ENCODE data around the gene DUS2.

DUS2 gene

DNA sequence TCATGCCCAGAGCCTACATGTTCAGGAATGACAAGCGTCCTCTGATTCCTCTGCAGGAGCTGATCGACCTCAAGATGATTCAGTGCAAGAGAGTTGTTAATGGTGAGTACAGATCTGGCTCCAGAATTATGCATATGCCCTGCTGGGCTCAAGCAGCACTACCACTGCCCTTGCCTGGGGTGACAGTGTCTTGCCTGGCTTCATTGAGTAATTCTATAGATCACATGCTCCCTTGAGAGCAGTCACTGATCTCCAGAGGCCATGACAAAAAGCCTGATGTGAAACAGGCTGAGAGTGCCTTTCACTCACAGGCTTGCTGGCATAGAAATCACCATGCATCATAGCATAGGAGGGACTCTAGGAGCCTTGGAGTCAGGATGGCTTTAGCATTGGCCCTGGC, 26.4 kb downstream of the DUS2 start:
- TF ChIP-seq ZNF274 (IDR thresholded peaks at IDR 0.05; ENCODE audit: low read depth, low read length): no peak
- no peak overlapping the region for H3K4me3 ChIP-seq (ENCODE audit: low read length)

DNA sequence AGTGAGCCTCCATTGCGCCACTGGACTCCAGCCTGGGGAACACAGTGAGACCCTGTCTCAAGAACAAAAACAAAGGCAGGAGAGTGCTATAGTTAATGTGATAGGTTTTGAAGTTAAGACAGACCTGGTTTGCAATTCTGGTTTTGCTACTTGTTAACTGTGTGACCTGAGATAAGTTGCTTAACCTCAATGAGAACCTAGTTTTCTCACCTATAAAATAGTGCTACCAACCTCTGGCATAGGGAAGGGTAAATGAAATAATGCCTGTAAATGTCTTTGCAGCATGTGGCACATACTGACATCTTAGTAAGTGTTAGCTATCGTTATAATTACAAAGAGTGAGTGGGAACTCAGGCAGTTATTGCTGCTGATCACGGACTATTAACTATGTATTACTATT, 32.3 kb downstream of the DUS2 start:
- TF ChIP-seq ZNF274 (IDR thresholded peaks at IDR 0.05; ENCODE audit: low read depth, low read length): no peak

GRCh38 chr16:68059804-68060203, 36.7 kb downstream of the DUS2 start:
- no peak for TF ChIP-seq ZNF274 (IDR thresholded peaks at IDR 0.05; ENCODE audit: low read depth, low read length)
- H3K4me3 ChIP-seq (ENCODE audit: low read length): no peak overlapping the region

More for the DNA sequence above, 32.3 kb downstream of the DUS2 start:
- no peak overlapping the region for H3K4me3 ChIP-seq (ENCODE audit: low read length)

DNA sequence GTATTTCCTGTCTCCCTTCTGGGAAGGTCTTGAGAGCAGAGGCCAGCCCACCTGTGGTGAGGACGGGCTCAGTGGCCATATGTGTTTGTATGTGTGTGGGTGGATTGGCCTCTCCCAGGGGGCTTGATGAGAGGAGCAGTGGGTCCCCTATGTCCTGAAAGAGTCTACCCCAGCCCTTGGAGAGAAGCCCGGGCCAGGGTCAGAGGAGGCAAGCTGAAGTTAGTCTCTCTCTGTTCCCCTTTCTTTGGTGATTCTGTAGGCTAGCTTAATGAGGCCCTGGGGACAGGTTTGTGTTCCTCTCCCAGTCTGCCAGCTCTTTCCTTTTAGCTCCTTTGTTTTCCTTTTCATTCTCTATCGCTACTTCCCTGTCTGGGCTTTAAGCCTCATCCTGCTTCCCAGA, 38.3 kb downstream of the DUS2 start:
- no peak for TF ChIP-seq ZNF274 (IDR thresholded peaks at IDR 0.05; ENCODE audit: low read depth, low read length)
- no peak overlapping the region for H3K4me3 ChIP-seq (ENCODE audit: low read length)

GRCh38 chr16:68062910-68063393, 39.9 kb downstream of the DUS2 start:
- no peak for TF ChIP-seq ZNF274 (IDR thresholded peaks at IDR 0.05; ENCODE audit: low read depth, low read length)
- H3K4me3 ChIP-seq (ENCODE audit: low read length): no peak overlapping the region

DNA sequence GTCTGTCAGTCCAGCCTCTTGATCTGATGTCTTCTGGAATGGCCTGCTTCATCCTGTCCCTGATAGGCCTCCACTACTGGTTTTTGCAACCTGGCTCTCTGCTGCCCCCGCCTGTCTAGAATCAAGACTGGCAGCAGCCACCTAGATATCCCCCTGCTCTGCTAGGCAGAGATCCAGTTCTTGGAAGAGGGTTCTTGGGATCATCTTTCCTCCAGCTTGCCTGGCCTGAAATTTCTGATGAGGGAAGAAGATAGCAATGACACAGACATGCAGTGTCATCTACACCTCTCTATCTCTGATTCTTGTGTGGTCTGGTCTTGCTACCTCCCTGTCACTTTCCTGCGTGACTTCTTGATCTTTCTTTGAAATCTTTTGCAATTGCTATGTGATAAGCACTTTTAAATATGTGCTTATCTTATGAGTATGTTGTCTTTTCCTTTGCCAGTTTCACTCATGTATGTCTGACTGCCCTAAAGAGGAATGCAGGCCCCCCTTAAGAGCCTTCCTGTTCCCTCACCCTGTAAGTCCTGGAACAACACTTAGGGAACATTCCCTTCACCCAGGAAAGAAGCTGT, 41.8 kb downstream of the DUS2 start:
- H3K4me3 ChIP-seq (ENCODE audit: low read length): no peak overlapping the region
- no peak for TF ChIP-seq ZNF274 (IDR thresholded peaks at IDR 0.05; ENCODE audit: low read depth, low read length)

DNA sequence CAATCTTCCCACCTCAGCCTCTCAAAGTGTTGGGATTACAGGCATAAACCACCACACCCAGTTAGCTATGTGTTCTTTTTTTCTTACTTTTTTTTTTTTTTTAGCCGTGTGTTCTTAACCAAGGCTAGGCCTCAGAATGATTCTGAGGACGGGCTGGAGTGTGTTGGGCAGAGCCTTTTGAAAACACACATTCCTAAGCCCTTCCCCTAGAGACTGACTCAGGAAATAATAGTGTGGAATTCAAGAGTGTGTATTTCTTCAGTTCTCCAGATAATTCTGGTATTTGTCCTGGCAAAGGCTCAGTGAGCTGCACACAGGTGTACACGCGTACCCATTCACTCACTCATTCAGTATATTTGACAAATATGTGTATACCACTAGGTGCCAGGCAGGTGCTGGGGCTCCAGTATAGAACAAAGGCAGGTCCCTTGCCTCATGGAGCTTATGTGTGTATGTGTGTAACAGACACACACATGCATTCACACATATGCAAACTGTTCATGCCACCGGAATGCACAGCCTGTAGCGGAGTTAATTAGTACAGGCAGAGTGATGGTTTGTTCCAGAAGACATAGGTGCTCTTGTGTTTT, 42.7 kb downstream of the DUS2 start:
- no peak for TF ChIP-seq ZNF274 (IDR thresholded peaks at IDR 0.05; ENCODE audit: low read depth, low read length)
- no peak overlapping the region for H3K4me3 ChIP-seq (ENCODE audit: low read length)

DNA sequence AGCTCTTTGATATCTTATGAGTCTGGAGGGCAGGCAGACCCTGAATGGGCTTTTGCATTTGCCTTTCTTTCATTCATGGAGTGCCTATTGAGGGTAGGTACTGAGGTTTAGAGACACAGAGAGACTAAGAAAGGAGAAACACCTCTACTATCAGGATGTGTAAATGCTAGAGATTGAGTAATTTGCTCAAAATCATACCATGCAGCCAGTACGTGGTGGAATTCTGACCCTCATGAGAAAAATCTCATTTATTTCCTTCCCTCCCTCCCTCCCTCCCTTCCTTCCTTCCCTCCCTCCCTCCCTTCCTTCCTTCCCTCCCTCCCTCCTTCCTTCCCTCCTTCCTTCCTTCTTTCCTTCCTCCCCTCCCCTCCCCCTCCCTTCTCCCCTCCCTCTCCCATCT, 43.7 kb downstream of the DUS2 start:
- no peak overlapping the region for H3K4me3 ChIP-seq (ENCODE audit: low read length)
- no peak for TF ChIP-seq ZNF274 (IDR thresholded peaks at IDR 0.05; ENCODE audit: low read depth, low read length)

DNA sequence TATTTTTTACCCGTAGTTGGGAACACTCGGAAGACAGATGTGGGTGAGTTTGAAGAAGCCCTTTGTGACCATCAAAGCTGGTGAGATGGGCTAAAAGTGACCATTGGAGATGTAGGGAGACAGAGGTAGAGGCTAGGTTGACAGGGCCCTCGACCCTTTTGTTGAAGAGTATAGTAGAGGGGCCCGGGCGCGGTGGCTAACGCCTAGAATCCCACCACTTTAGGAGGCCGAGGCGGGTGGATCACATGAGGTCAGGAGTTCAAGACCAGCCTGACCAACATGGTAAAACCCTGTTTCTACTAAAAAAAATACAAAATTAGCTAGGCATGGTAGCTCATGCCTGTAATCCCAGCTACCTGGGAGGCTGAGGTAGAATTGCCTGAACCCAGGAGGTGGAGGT, 45.8 kb downstream of the DUS2 start:
- no peak for TF ChIP-seq ZNF274 (IDR thresholded peaks at IDR 0.05; ENCODE audit: low read depth, low read length)
- H3K4me3 ChIP-seq (ENCODE audit: low read length): no peak overlapping the region

DNA sequence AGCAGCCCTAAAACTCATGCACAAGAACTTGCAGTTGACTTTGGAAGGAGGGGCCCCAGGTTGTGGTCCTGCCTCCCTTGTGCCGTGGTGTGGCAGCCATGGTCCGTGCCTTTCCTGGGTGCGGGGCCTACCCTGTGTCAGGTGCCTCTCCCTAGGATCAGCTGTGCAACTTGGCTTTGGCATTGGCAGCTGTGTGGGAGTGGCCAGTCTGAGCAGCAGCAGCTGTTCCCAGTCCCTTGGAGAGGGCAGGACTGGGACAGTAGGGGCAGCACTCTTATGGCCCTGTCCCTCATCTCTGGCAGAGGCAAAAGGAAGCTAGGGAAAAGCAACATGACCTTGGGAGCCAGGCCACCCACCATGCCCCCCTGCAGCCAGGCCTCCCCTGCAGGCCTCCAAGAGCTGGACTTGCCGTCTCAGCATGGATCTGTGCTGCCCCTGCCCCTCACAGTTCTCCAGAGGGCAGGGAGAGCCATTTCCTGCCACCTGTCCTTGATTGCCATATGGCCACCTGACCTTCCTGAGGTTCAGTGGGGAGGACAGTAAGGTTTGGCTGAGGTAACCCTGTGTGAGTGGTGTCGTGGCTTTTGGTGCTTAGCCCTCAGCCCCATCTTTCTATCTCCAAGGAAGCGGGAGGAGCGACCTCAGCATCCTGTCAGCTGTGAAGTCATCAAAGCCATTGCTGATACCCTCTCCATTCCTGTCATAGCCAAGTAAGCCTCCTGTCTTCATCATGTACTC, 46.6 kb downstream of the DUS2 start:
- TF ChIP-seq ZNF274 (IDR thresholded peaks at IDR 0.05; ENCODE audit: low read depth, low read length): no peak
- no peak overlapping the region; the same call in 1 of the 2 replicates for H3K4me3 ChIP-seq (ENCODE audit: low read length)

DNA sequence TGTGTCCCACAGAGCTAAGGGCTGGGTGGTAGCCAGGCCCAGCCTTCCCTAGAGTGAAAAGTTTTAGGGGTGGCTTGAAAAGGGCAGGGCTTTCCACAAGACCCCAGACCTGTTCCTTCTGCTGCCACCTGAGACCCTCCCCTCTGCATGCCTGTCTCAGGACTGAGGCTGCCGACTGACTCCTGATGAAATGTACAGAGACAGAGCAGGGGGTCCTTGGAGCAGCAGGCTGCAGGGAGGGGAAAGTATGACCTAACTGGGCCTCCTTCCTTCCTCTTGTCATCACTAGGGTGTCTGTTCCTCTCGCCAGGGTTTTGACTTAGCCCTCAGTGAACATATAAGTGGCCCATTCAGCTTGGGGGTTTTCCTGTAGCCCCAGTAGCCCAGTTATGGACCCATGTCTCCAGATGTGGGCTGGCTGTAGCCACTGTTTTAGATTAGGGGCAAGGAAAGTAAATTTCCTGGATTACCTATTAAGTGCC, 47.2 kb downstream of the DUS2 start:
- no peak overlapping the region; the same call in 1 of the 2 replicates for H3K4me3 ChIP-seq (ENCODE audit: low read length)
- no peak for TF ChIP-seq ZNF274 (IDR thresholded peaks at IDR 0.05; ENCODE audit: low read depth, low read length)

DNA sequence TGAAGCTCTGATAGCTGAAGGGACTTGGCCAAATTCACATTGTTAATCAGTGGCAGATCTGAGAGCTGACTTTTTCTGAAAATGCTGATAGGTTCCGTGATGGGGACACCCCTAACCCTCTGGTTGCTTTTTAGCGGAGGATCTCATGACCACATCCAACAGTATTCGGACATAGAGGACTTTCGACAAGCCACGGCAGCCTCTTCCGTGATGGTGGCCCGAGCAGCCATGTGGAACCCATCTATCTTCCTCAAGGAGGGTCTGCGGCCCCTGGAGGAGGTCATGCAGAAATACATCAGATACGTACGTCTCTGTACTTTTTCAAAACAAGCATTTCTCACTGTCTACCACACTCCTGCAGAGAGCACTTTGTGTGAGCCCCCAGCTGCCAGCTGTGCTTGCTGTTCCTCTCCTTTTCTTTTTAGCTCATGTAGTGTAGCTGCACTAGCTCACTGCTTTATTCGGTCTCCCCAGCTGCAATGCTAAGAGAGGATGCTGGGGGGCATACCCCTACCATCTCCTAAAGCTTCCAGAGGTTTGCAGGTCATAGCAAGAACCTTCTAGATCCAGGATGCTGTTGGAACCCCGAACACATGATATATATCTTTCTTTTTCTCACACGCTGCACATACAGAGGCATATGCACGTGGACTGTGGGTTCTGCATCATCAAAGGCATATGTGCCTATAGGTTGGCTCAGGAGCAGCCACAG, 47.9 kb downstream of the DUS2 start:
- no peak for TF ChIP-seq ZNF274 (IDR thresholded peaks at IDR 0.05; ENCODE audit: low read depth, low read length)
- no peak overlapping the region; the same call in 1 of the 2 replicates for H3K4me3 ChIP-seq (ENCODE audit: low read length)

DNA sequence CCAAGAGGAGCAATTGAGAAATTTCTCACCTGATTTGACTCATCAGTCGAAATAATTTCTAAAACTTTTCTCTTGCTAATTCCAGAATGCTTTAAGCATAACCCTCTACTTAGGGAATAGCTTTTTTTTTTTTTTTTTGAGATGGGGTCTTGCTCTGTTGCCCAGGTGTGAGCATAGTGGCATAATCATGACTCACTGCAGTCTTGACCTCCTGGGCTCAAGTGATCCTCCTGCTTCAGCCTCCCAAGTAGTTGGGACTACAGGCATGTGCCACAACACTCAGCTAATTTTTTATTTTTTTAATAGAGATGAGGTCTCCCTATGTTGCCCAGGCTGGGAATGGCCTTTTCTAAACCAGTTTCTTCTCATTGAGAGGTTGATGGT, 48.4 kb downstream of the DUS2 start:
- no peak for TF ChIP-seq ZNF274 (IDR thresholded peaks at IDR 0.05; ENCODE audit: low read depth, low read length)
- H3K4me3 ChIP-seq (ENCODE audit: low read length): no peak overlapping the region

DNA sequence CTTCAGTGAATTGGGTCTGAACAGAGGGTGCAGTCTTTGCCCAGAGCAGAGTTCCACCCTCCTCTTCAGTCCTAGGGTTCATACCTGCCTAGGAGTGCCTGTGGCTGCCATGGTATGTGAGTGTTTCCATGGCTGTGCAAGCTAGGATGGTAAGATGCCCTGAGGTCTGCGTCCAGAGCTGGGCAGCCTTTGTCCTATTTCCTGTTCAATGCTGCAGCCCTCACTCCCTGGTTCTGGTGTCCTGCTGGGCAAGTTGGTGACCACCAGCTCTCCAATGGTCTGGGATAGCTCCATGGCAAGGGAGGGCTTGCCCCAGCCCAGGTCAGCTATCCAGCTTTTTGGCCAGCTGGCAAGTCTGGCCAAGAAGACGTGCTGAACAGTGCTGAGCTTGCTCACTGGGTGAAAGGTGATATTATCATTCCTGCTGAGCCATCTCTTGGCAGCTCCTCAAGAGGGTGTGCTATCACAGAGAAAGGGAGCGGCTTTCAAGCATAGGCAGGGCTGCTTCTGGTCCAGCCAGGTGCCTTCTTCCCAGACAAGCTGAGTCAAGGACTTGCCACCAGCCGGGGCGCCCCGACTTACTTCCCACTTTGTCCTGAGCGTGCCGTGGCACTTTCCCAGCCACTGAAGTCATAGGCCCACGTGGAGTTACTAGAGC, 49.1 kb downstream of the DUS2 start:
- no peak for TF ChIP-seq ZNF274 (IDR thresholded peaks at IDR 0.05; ENCODE audit: low read depth, low read length)
- no peak overlapping the region for H3K4me3 ChIP-seq (ENCODE audit: low read length)
